Eye (tissue), 1 donor: ENCODE measurements around the gene DHRSX.
"Not testable (repeated sequence)": the region's sequence is repeated elsewhere in the genome, so short reads cannot be mapped to it uniquely, and the experiment has no call there.

Experiments used
- DNase-seq: peaks from one replicate; pipeline ENCODE4 v3.0.0-alpha.2; 2015

Gene DHRSX

DNA sequence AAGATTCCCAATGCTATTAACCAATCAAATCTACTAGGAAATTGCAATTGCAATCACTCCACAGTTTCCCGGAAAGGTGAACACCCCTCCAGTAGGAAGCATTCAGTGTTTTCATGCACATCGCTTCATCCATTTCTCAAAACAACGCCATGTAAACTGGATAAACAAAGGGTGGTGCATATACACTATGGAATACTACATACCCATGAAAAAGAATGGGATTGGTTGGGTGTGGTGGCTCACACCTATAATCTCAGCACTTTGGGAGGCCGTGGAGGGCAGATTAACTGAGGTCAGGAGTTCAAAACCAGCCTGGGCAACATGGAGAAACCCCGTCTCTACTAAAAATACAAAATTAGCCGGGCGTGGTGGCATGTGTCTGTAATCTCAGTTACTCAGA is 29.1 kb downstream of the DHRSX start:
- no peak for DNase-seq

DNA sequence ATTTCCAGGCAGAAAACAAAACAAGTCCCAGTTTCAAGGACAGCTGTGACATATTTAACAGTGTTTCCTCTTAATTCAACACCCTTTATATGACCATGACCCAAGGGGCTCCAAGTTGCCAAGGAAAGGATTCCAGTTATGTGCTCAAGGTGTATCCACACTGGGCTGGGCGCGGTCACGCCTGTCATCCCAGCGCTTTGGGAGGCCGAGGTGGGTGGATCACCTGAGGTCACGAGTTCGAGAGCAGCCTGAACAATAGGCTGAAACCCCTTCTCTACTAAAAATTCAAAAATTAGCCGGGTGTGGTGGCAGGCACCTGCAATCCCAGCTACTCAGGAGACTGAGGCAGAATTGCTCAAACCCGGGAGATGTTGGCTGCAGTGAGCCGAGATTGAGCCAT is 29.6 kb downstream of the DHRSX start:
- not testable (repeated sequence) for DNase-seq

DNA sequence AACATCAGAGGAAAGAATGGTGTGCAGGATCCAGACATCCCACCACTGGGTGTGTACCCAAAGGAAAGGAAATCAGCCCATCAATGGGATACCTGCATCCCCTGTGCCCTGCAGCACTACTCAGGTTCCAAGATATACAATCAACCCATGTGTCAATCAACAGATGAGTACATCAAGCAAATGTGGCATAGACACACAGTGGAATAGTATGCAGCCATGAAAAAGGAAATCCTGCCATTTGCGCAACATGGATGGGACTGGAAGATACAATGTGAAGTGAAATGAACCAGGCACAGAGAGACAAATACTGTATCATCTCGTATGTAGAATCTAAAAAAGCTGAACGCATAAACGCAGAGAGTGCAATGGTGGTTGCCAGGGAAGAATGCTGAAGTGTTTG is 30.9 kb downstream of the DHRSX start:
- not testable (repeated sequence) for DNase-seq

DNA sequence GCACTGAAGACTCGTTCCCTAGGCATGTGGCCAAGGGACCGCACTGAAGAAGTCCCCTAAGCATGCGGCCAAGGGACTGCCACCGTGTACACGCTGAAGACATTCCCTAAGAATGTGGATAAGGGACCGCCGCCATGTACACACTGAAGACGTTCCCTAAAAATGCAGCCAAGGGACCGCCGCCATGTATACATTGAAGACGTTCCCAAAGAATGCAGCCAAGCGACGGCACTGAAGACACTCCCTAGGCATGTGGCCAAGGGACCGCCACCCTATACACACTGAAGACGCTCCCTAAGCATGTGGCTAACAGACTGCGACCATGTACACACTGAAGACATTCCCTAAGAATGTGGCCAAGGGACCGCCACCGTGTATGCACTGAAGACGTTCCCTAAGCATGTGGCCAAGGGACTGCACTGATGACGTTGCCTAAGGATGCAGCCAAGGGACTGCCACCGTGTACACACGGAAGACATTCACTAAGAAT is 31.5 kb downstream of the DHRSX start:
- DNase-seq, result no peak

DNA sequence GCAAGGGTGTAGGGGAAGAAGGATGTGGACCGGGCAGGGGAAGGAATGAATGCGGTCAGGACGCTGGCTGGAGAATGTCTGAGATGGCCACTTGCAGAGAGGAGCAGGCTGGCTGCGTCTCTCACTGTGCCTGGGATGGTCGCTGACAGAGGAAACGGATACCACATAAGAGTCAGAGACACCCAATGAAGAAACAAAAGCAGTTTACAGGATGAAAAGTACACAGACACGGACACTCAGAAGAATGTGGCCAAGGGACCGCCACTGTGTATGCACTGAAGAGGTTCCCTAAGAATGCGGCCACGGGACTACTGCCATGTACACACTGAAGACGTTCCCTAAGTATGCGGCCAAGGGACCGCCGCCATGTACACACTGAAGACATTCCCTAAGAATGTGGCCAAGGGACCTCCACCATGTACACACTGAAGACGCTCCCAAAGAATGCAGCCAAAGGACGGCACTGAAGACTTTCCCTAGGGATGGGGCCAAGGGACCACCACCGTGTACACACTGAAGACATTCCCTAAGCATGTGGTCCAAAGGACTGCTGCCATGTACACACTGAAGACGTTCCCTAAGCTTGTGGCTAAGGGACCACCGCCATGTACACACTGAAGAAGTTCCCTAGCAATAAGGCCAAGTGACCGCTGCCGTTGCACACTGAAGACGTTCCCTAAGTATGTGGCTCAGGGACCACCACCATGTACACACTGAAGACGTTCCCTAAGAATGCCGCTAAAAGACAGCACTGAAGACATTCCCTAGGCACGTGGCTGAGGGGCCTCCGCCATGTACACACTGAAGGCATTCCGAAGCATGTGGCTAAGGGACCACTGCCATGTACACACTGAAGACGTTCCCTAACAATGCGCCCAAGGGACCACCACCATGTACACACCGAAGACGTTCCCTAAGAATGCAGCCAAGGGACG is 32.2 kb downstream of the DHRSX start:
- no peak for DNase-seq

DNA sequence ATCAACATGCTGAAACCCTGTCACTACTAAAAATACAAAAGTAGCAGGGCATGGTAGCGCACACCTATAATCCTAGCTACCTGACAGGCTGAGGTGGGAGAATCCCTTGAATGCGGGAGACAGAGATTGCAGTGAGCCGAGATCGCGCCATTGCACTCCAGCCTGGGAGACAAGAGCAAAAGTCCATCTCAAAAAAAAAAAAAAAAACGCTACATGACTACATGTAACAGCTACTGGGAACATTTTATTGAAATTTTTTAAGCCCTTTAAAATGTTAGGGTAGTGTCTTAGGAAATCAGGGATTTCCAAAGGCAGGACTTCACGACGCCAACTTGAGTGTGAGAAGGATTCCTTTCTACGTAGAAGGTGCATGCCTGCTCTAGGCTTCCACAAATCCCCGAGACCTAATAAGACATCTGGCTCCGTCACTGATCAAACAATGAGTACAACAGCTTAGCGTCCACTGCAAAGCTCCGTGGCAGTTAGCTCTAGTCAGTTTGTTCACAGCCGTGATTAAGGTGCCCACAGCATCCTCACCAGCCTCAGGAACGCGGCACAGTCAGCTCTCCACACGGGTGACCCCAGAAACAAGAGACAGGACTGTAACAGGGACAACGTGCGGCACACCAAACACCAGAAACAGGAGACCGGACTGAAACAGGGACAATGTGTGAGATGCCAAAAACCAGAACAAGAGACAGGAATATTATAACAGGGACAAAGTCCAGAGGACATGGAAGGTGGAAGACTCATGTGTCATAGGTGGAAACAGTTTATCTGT is 33.7 kb downstream of the DHRSX start:
- no peak for DNase-seq

DNA sequence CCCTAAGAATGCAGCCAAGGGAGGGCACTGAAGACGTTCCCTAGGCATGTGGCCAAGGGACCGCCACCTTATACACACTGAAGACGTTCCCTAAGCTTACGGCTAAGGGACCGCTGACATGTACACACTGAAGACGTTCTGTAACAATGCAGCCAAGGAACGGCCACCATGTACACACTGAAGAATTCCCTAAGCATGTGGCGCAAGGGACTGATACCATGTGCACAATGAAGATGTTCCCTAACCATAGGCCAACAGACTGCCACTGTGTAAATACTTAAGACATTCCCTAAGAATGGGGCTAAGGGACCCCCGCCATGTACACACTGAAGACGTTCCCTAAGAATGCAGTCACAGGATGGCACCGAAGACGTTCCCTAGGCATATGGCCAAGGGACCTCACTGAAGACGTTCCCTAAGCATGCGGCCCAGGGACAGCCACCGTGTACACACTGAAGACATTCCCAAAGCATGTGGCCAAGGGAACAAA is 36.1 kb downstream of the DHRSX start:
- no peak for DNase-seq

DNA sequence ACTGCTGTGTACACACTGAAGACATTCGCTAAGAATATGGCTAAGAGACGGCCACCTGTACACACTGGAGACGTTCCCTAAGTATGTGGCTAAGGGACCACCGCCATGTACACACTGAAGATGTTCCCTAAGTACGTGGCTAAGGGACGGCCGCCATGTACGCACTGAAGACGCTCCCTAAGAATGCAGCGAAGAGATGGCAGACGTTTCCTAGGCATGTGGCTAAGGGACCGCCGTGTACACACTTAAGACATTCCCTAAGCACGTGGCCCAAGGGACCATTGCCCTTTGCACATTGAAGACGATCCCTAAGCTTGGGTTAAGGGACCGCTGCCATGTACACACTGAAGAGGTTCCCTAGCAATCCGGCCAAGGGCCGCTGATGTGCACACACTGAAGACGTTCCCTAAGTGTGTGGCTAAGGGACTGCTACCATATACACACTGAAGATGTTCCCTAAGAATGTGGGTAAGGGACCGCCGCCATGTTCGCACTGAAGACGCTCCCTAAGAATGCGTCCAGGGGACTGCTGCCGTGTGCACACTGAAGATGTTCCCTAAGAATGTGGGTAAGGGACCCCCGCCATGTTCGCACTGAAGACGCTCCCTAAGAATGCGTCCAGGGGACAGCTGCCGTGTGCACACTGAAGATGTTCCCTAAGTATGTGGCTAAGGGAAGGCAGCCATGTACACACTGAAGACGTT is 36.7 kb downstream of the DHRSX start:
- DNase-seq, result no peak

DNA sequence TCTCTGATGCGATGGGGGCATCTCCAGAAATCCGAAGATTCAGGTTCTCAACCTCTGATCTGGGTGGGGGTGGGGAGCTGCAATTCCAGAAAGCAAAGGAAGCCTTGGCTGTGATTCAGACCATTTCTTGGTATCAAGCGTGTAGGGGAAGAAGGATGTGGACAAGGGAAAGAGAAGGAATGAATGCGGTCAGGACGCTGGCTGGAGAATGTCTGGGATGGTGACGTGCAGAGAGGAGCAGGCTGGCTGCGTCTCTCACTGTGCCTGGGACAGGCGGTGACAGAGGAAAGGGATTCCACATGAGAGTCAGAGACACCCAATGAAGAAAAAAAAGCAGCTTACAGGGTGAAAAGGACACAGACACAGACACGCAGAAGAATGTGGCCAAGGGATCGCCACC is 37.3 kb downstream of the DHRSX start:
- DNase-seq, result not testable (repeated sequence)

DNA sequence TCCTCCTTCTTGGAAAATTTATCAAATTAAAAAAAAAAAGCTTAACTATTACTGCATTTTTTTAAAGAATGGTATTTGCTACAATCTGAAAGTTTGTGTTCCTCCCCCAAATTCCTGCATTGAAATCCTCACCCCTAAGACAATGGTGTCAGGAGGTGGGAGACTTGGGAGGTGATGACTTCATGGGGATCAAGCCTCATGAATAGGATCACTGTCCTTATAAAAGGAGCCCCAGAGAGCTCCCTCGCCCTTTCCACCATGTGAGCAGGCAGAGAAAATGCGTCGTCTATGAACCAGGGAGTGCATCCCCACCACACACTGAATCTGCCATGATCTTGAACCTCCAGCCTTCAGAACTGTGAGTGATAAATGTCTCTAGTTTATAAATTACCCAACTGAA is 38.0 kb downstream of the DHRSX start:
- DNase-seq, result no peak

DNA sequence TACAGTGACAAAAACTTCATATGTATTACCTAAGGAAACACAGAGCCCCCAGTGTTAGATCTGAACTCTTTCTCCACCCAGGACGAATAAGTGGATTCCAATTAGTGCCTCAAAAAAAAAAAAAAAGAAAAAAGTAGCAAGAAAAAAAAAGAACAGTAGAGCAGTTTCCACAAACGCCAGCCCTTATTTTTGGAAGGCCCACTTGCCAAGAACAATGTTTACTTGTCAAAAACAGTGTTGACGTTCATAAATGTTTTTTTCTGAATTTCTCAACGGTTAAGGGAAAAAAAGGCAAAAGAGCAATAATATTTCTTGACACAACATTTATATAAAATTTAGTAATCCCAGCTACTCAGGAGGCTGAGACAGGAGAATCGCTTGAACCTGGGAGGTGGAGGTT is 38.7 kb downstream of the DHRSX start:
- no peak for DNase-seq

DNA sequence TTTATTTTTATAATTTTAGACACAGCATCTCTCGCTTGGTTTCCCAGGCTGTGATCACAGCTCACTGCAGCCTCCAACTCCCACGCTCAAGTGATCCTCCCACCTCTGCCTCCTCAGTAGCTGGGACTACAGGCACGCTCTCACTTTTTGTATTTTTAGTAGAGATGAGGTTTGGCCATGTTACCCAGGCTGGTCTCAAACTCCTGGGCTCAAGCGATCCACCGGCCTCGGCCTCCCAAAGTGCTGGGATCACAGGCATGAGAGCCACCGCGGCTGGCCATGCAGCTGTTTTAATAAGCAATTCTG is 39.1 kb downstream of the DHRSX start:
- no peak for DNase-seq

DNA sequence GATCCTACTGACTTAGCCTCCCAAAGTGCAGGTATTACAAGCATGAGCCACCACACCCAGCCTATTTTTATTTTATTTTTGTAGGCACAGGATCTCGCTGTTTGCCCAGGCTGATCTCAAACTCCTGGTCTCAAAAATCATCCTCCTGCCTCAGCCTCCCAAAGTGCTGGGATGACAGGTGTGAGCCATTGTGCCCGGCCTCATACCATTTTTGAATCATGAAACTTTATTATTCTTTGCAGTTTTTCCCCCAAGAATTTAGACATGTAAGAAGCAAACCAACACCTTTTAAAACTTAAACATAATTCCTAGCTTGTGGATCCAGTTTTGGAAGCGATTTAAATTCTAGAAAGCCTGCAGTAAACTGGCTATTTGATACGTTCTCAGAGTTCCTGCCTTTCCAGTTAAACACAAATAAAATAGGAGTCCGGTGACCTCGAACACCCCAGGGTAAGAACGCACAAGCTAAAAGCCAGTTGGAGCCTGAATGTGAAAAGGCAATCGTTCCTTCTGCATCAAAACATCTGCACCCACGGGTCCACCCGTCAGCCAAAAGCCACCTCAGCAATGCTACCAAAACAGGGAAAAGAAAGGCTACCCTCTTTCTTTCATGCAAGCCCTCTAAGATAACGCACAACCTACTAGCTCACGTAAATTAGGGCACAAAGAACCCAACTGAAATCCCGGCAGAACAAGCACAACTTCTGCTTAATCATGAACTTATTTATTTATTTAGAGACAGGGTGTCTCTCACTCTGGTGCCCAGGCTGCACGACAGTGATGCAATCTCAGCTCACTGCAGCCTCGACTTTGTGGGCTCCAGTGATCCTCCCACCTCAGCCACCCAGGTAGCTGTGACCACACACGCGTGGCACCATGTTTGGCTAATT is 39.7 kb downstream of the DHRSX start:
- DNase-seq, result not testable (repeated sequence)

DNA sequence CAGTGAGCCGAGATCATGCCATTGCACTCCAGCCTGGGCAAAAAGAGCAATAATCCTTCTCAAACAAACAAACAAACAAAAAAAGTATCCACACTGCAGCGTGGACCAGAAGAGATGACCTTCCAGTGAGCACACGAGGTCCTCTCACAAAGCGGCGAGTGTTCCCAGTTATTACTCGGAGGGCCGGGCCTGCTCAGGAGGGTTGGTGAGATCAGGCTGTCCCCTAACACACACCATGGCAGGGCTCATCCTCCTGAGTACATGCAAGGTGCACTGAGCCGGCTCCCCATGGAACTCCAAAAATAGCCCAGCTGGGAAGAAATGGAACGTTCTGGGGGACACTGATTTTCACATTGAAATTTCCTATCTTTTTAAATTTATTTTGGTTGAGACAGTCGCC is 40.7 kb downstream of the DHRSX start:
- DNase-seq, result not testable (repeated sequence)

DNA sequence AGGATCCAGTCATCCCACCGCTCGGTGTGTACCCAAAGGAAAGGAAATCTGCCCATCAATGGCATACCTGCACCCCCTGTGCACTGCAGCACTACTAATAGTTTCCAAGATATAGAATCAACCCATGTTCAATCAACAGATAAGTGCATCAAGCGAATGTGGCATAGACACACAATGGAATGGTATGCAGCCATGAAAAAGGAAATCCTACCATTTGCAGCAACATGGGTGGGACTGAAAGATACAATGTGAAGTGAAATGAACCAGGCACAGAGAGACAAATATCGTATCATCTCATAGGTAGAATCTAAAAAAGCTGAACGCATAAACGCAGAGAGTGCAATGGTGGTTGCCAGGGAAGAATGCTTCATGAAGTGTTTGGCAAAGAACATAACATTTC is 42.5 kb downstream of the DHRSX start:
- no peak for DNase-seq

DNA sequence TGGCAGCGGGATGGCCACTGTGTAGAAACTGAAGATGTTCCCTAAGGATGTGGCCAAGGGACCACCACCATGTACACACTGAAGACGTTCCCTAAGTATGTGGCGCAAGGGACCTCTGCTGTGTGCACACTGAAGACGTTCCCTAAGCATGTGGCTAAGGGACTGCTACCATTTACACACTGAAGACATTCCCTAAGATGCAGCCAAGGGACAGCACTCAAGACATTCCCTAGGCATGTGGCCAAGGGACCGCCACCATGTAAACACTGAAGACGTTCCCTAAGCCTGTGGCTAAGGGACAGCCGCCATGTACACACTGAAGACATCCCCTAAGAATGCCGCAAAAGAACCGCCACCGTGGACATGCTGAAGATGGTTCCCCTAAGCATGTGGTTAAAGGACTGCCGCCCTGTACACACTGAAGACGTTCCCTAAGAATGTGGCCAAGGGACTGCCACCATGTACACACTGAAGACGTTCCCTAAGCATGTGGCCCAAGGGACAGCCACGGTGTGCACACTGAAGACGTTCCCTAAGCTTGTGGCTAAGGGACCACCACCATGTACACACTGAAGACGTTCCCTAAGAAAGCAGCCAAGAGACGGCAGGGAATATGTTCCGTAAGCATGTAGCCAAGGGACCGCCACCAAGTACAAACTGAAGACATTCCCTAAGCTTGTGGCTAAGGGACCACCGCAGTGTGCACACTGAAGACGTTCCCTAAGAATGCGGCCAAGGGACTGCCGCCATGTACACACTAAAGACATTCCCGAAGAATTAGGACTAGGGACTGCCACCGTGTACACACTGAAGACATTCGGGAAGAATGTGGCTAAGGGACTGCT is 43.3 kb downstream of the DHRSX start:
- DNase-seq, result no peak

DNA sequence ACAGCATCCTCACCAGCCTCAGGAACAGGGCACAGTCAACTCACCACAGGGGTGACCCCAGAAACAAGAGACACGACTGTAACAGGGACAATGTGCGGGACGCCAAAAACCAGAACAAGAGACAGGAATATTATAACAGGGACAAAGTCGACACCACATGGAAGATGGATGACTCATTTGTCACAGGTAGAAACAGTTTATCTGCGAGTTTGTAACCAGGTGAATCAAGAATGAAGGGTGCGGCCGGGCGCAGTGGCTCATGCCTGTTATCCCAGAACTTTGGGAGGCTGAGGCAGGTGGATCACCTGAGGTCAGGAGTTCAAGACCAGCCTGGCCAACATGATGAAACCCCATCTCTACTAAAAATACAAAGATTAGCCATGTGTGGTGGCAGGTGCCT is 44.7 kb downstream of the DHRSX start:
- not testable (repeated sequence) for DNase-seq

DNA sequence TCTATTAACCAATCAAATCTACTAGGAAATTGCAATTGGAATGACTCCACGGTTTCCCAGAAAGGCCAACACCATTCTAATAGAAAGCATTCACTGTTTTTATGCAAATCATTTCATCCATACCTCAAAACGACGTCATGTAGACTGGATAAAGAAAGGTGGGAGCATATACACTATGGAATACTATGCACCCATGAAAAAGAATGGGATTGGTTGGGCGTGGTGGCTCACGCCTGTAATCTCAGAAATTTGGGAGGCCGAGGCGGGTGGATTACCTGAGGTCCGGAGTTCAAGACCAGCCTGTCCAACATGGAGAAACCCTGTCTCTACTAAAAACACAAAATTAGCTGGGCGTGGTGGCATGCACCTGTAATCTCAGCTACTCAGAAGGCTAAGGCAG is 46.2 kb downstream of the DHRSX start:
- not testable (repeated sequence) for DNase-seq

DNA sequence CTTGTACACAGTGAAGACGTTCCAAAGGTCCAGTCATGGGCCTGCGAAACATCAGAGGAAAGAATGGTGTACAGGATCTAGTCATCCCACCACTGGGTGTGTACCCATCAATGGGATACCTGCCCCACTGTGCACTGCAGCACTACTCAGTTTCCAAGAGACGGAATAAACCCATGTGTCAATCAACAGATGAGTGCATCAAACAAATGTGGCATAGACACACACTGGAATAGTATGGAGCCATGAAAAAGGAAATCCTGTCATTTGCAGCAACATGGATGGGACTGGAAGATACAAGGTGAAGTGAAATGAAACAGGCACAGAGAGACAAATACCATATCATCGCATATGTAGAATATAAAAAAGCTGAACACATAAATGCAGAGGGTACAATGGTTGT is 48.0 kb downstream of the DHRSX start:
- no peak for DNase-seq

DNA sequence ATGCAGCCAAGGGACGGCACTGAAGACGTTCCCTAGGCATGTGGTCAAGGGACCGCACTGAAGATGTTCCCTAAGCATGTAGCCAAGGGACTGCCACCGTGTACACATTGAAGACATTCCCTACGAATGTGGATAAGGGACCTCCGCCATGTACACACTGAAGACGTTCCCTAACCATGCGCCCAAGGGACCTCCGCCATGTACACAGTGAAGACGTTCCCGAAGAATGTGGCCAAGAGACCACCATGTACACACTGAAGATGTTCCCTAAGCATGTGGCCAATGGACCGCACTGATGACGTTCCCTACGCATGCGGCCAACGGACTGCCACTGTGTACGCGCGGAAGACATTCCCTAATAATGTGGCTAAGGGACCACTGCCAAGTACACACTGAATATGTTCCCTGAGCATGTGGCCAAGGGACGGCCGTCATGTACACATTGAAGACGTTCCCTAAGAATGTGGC is 48.4 kb downstream of the DHRSX start:
- no peak for DNase-seq
